Measurements from ENCODE around the gene ATP7B. TPM values are rescaled to one million over a fixed set of nuclear protein-coding genes. Genes with fewer than 3 reads are reported as not detected.
"Not testable (repeated sequence)": the region's sequence is repeated elsewhere in the genome, so short reads cannot be mapped to it uniquely, and the experiment has no call there.

The ATP7B gene
- polyA plus RNA-seq: 47.4 TPM
- long read RNA-seq, donor 1: 0 reads
- long read RNA-seq, donor 2, partial matches to known transcripts: 34 of 57 reads
- long read RNA-seq, donor 2, other reads (novel, unspliced or antisense): 22 of 57 reads
- long read RNA-seq, donor 3: 0 reads
- long read RNA-seq, donor 4: 0 reads
- long read RNA-seq, donor 5, full-length matches to known transcripts: 2 of 2 reads
- long read RNA-seq, donor 5, partial matches to known transcripts: 0 of 2 reads
- long read RNA-seq, donor 5, other reads (novel, unspliced or antisense): 0 of 2 reads
- long read RNA-seq, donor 6, full-length matches to known transcripts: 4 of 4 reads
- long read RNA-seq, donor 6, partial matches to known transcripts: 0 of 4 reads
- long read RNA-seq, donor 6, other reads (novel, unspliced or antisense): 0 of 4 reads
- long read RNA-seq, donor 7: 0 reads
- long read RNA-seq, donor 8, full-length matches to known transcripts: 3 of 3 reads
- long read RNA-seq, donor 8, partial matches to known transcripts: 0 of 3 reads
- long read RNA-seq, donor 8, other reads (novel, unspliced or antisense): 0 of 3 reads
- long read RNA-seq, donor 9, full-length matches to known transcripts: 1 of 1 reads
- long read RNA-seq, donor 9, partial matches to known transcripts: 0 of 1 reads
- long read RNA-seq, donor 9, other reads (novel, unspliced or antisense): 0 of 1 reads
- long read RNA-seq, donor 10: 0 reads
- long read RNA-seq, donor 11, partial matches to known transcripts: 0 of 1 reads
- long read RNA-seq, donor 11, other reads (novel, unspliced or antisense): 0 of 1 reads

DNA sequence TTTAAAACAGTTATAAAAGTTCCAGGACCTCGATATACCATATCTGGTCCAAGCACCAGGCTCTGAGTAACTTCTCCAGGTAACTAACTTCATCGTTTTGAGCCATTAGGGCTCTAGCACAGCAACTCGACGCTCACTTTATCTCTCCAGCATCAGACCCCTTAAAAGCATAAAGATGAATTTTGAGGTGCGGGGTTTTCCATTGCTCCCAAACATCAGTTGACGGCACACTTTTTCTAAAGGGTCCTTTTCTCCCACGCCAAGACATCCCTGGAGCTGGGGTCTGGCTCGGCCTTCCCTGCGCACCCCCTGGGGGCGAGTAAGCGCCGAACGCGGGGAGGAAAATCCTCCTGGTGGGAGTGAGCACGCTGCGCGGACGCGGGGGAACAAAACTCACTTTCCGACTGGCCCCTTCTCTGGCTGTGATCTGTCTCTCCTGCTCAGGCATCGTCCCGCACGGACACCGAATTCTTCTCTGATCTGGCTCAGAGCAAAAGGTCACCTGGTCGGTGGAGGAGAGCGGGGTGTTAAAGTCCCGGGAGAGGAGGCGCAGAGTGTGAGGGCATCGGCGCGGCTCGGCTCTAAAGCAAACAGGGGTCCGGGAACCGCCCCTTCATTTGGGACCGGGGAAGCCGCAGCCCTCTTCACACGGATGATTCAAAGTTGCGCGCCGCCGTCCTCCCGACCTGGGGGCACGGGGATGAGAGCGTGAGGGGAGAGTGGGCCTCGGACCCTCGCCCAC, at the start of gene ATP7B:
Gene ATP7B, minus strand, starts transcription at position 561 of the 742 bp plus-strand sequence. Its CDS starts 113 bp downstream, at position 448.
- Histone ChIP-seq H3K27ac (ENCODE audit: low read length) (peak within 1 kb of the TSS; percentile 74), H3K4me3 (ENCODE audit: low read length) (peak within 1 kb of the TSS; percentile 88), H3K4me1 (ENCODE audit: control insufficient read depth, insufficient read depth, low read length) (peaks cover 6% of the 10 kb centered on the region), H3K36me3 (ENCODE audit: control insufficient read depth, insufficient read depth, low read length) (no peaks in the 10 kb centered on the region), H3K27me3 (ENCODE audit: control insufficient read depth, insufficient read depth, low read length) (no peaks in the 10 kb centered on the region), H3K9me3 (ENCODE audit: control insufficient read depth, low read depth, low read length) (no peaks in the 10 kb centered on the region)
- peak in 1 of 2 donors; percentile 66 for DNase-seq
- WGBS (ENCODE audit: insufficient coverage, low lambda C conversion rate): no CpG with 5 or more reads among the region's 46 CpGs

DNA sequence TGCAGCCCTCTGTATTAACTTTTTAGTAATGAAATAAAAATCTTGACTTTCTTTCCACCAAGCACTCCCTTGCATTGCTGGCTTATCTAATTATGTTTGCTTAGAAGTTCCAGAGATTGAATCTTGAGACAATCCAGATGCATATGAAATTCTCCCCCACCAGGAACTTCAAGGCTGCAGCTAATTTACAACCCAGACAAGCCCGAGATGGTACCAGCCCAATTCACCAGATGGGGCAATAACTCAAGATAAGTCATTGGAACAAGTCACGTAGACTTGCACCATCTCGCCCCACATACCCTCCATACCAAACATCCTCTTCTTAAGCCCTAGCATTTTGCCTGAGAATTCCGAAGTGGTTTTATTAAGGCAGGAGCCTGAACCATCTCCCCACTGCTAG, 42.2 kb upstream of the ATP7B start:
- Histone ChIP-seq H3K4me3 (ENCODE audit: low read length) (no peak overlapping the region), H3K9me3 (ENCODE audit: control insufficient read depth, low read depth, low read length) (no peaks in the 10 kb centered on the region), H3K27ac (ENCODE audit: low read length) (no peak overlapping the region), H3K36me3 (ENCODE audit: control insufficient read depth, insufficient read depth, low read length) (no peaks in the 10 kb centered on the region), H3K27me3 (ENCODE audit: control insufficient read depth, insufficient read depth, low read length) (no peaks in the 10 kb centered on the region), H3K4me1 (ENCODE audit: control insufficient read depth, insufficient read depth, low read length) (no peaks in the 10 kb centered on the region)
- DNase-seq: no peak
- WGBS (ENCODE audit: insufficient coverage, low lambda C conversion rate): no CpG with 5 or more reads among the region's 4 CpGs

DNA sequence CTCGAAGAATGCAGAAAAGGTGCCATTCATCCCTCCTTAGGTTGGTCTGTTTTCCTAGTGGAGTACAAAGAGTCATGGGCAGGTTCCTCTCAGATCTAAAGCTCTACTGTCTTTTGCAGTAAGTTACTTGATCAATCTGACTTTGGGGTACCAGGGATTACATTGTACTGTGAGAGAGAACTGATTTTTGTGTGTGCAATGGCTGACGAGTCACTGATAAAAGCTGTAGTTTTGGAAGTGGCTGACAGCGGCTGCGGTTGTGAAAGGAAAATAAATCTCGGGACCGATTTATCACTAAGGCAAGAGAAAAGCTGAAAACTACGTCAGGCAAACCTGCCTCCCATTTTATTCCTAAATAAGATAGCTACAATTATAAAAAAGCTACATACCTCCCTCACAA, 40.1 kb upstream of the ATP7B start:
- no peaks in the 10 kb centered on the region for H3K4me1 ChIP-seq (ENCODE audit: control insufficient read depth, insufficient read depth, low read length)
- no peak overlapping the region for H3K4me3 ChIP-seq (ENCODE audit: low read length)
- H3K27me3 ChIP-seq (ENCODE audit: control insufficient read depth, insufficient read depth, low read length): no peaks in the 10 kb centered on the region
- WGBS (ENCODE audit: insufficient coverage, low lambda C conversion rate): 57% methylated on average over 3 of the region's 7 CpGs
- DNase-seq: no peak
- H3K27ac ChIP-seq (ENCODE audit: low read length): no peak overlapping the region
- H3K9me3 ChIP-seq (ENCODE audit: control insufficient read depth, low read depth, low read length): no peaks in the 10 kb centered on the region
- H3K36me3 ChIP-seq (ENCODE audit: control insufficient read depth, insufficient read depth, low read length): no peaks in the 10 kb centered on the region

DNA sequence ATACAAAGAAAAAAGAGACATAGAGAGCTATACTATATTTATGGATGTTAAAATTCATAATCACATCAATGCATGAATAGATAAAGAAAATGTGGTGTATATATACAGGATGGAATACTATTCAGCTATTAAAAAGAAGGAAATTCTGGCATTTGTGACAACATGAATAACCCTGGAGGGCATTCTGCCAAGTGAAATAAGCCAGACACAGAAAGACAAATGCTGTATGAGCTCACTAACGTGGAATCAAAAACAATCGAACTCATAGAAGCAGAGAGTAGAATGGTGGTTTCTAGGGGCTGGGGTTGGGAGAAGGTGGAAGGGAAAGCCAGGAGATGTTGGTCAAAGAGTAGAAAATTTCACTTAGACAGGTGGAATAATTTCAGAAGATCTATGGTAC, 37.3 kb upstream of the ATP7B start:
- WGBS (ENCODE audit: insufficient coverage, low lambda C conversion rate): 87% methylated on average over 2 of the region's 2 CpGs
- Histone ChIP-seq H3K36me3 (ENCODE audit: control insufficient read depth, insufficient read depth, low read length) (no peaks in the 10 kb centered on the region), H3K27ac (ENCODE audit: low read length) (no peak overlapping the region), H3K4me3 (ENCODE audit: low read length) (no peak overlapping the region), H3K9me3 (ENCODE audit: control insufficient read depth, low read depth, low read length) (no peaks in the 10 kb centered on the region), H3K27me3 (ENCODE audit: control insufficient read depth, insufficient read depth, low read length) (no peaks in the 10 kb centered on the region), H3K4me1 (ENCODE audit: control insufficient read depth, insufficient read depth, low read length) (no peaks in the 10 kb centered on the region)
- DNase-seq: no peak

DNA sequence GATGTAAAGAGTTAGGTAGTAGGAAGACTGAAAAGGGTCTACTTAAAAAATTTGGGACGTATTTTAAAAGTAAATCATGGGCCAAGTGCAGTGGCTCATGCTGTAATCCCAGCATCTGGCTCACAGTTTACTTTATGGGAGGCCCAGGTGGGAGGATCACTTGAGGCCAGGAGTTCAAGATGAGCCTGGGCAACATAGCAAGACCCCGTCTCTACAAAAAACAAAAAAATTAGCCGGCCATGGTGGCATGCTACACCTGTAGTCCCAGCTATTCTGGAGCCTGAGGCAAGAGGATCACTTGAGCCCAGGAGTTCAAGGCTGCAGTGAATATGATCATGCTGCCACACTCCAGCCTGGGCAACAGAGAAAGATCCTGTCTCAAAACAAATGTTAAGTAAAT, 36.2 kb upstream of the ATP7B start:
- Histone ChIP-seq H3K4me1 (ENCODE audit: control insufficient read depth, insufficient read depth, low read length) (no peaks in the 10 kb centered on the region), H3K9me3 (ENCODE audit: control insufficient read depth, low read depth, low read length) (no peaks in the 10 kb centered on the region), H3K27me3 (ENCODE audit: control insufficient read depth, insufficient read depth, low read length) (no peaks in the 10 kb centered on the region), H3K4me3 (ENCODE audit: low read length) (no peak overlapping the region), H3K27ac (ENCODE audit: low read length) (no peak overlapping the region), H3K36me3 (ENCODE audit: control insufficient read depth, insufficient read depth, low read length) (no peaks in the 10 kb centered on the region)
- DNase-seq: no peak
- 80% methylated on average over 1 of the region's 3 CpGs for WGBS (ENCODE audit: insufficient coverage, low lambda C conversion rate)

DNA sequence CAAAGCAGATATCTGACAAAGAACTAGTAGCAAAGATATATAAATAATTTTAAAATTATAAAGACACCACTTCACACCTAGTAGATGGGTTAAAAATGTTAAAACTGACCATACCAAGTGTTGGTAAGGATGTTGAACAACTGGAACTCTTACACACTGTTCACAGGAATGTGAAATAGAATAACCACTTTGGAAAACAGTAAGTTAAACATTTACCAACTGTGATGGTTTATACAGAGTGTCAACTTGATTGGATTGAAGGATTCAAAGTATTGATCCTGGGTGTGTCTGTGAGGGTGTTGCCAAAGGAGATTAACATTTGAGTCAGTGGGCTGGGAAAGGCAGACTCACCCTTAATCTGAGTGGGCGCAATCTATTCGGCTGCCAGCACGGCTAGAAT, 32.4 kb upstream of the ATP7B start:
- no CpG with 5 or more reads among the region's 3 CpGs for WGBS (ENCODE audit: insufficient coverage, low lambda C conversion rate)
- H3K27ac ChIP-seq (ENCODE audit: low read length): no peak overlapping the region

DNA sequence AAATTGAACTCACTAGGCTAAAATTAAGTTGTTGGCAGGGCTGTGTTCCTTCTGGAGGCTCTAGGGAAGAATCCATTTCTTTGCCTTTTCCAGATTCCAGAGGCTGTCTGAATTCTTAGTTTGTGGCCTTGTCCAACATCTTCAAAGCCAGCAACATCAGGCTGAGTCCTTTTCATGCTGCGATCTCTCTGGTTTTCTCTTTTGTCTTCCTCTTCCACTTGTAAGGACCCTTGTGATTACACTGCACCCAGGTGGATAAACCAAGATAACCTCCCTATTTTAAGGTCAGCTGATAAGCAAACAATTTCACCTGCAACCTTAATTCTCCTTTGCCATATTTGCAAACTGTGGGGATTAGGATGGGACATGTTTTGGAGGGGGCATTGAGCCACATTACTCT, 24.8 kb upstream of the ATP7B start:
- H3K27ac ChIP-seq (ENCODE audit: low read length): no peak overlapping the region
- DNase-seq: no peak
- H3K36me3 ChIP-seq (ENCODE audit: control insufficient read depth, insufficient read depth, low read length): no peaks in the 10 kb centered on the region
- 60% methylated on average over 1 of the region's 1 CpG for WGBS (ENCODE audit: insufficient coverage, low lambda C conversion rate)
- H3K4me3 ChIP-seq (ENCODE audit: low read length): no peak overlapping the region
- no peaks in the 10 kb centered on the region for H3K9me3 ChIP-seq (ENCODE audit: control insufficient read depth, low read depth, low read length)
- no peaks in the 10 kb centered on the region for H3K4me1 ChIP-seq (ENCODE audit: control insufficient read depth, insufficient read depth, low read length)
- H3K27me3 ChIP-seq (ENCODE audit: control insufficient read depth, insufficient read depth, low read length): no peaks in the 10 kb centered on the region

More for the DNA sequence above, 32.4 kb upstream of the ATP7B start:
- DNase-seq: no peak
- H3K9me3 ChIP-seq (ENCODE audit: control insufficient read depth, low read depth, low read length): no peaks in the 10 kb centered on the region
- no peak overlapping the region for H3K4me3 ChIP-seq (ENCODE audit: low read length)
- no peaks in the 10 kb centered on the region for H3K27me3 ChIP-seq (ENCODE audit: control insufficient read depth, insufficient read depth, low read length)
- no peaks in the 10 kb centered on the region for H3K4me1 ChIP-seq (ENCODE audit: control insufficient read depth, insufficient read depth, low read length)
- H3K36me3 ChIP-seq (ENCODE audit: control insufficient read depth, insufficient read depth, low read length): no peaks in the 10 kb centered on the region

DNA sequence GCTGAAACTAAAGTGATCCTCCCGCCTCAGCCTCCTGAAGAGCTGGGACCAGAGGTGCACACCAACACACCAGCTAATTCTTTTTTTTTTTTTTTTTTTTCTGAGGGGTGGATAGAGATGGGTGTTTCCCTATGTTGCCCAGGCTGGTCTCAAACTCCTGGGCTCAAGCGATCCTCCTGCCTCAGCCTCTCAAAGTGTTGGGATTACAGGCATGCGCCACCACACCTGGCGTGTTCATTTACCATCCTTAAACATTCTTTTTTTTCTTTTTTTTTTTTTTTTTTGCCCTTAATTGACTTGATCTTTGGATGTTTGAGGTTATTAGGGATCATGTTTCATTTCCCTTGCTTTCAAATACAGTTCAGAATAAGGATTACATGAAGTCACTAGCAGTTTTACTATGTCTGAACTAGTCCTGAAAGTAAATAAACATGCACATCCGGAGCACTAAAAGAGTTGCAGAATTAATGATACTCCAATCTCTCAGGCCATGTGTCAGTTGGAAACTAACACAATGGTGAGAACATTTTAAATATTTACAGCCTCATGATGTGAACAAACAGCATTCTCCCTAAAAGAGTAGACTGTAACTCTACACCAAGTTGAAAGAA, 23.5 kb upstream of the ATP7B start:
- Histone ChIP-seq H3K4me1 (ENCODE audit: control insufficient read depth, insufficient read depth, low read length) (no peaks in the 10 kb centered on the region), H3K36me3 (ENCODE audit: control insufficient read depth, insufficient read depth, low read length) (no peaks in the 10 kb centered on the region), H3K27me3 (ENCODE audit: control insufficient read depth, insufficient read depth, low read length) (no peaks in the 10 kb centered on the region), H3K9me3 (ENCODE audit: control insufficient read depth, low read depth, low read length) (peaks cover 3% of the 10 kb centered on the region), H3K4me3 (ENCODE audit: low read length) (no peak overlapping the region), H3K27ac (ENCODE audit: low read length) (no peak overlapping the region)
- DNase-seq: no peak
- 100% methylated on average over 1 of the region's 5 CpGs for WGBS (ENCODE audit: insufficient coverage, low lambda C conversion rate)

DNA sequence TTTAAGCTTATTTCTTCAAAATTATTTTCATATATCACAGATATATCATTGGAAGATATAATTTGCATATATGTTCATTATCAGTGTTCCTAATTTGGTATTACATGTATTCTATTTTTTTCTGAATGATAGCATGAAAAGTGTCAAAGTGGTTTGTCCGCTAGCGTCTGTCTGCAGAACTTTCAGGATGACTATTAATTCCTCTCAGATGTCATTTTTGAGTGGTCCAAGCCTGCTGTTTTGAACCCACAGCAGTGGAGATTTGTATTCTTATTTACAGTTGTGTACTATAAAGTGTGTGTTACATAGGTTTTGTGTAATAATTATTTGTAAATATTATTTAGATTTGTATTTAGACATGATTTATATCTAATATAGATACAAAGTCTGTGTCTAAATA, 21.8 kb upstream of the ATP7B start:
- no CpG with 5 or more reads among the region's 2 CpGs for WGBS (ENCODE audit: insufficient coverage, low lambda C conversion rate)
- Histone ChIP-seq H3K27me3 (ENCODE audit: control insufficient read depth, insufficient read depth, low read length) (no peaks in the 10 kb centered on the region), H3K9me3 (ENCODE audit: control insufficient read depth, low read depth, low read length) (peaks cover 3% of the 10 kb centered on the region), H3K27ac (ENCODE audit: low read length) (no peak overlapping the region), H3K36me3 (ENCODE audit: control insufficient read depth, insufficient read depth, low read length) (peaks cover 15% of the 10 kb centered on the region), H3K4me1 (ENCODE audit: control insufficient read depth, insufficient read depth, low read length) (no peaks in the 10 kb centered on the region), H3K4me3 (ENCODE audit: low read length) (no peak overlapping the region)
- no peak for DNase-seq

DNA sequence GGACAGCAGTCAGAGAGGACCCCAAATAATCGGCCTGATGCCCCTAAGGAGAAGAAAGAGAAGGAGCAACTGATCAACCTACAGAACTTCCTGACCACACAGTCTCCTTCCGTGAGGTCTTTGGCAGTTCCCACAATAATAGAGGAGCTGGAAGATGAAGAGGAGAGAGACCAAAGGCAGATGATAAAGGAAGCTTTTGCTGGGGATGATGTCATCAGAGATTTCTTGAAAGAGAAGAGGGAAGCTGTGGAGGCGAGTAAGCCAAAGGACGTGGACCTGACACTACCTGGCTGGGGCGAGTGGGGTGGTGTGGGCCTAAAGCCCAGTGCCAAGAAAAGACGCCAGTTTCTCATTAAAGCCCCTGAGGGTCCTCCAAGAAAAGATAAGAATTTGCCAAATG, 19.2 kb upstream of the ATP7B start:
- not testable (repeated sequence) for H3K27ac ChIP-seq (ENCODE audit: low read length); H3K9me3 ChIP-seq (ENCODE audit: control insufficient read depth, low read depth, low read length); H3K4me1 ChIP-seq (ENCODE audit: control insufficient read depth, insufficient read depth, low read length); DNase-seq; H3K4me3 ChIP-seq (ENCODE audit: low read length); H3K27me3 ChIP-seq (ENCODE audit: control insufficient read depth, insufficient read depth, low read length)
- 100% methylated on average over 1 of the region's 6 CpGs for WGBS (ENCODE audit: insufficient coverage, low lambda C conversion rate)
- H3K36me3 ChIP-seq (ENCODE audit: control insufficient read depth, insufficient read depth, low read length): peaks cover 27% of the 10 kb centered on the region

Data from large intestine (tissue), 12 donors.